Lower leg skin (tissue), 3 donors: ENCODE data around the gene GPATCH4.

ENCODE experiments used
- CTCF ChIP-seq, 3 donors: fragments of 450-650 bp; IDR thresholded peaks; one replicate each; pipeline ENCODE4 v1.5.1; 2016; ENCODE audit warnings: antibody characterized with exemption in 3 of 3, mild to moderate bottlenecking in 3 of 3, moderate library complexity in 2 of 3
- POLR2A ChIP-seq, 2 donors: fragments of 450-650 bp; IDR thresholded peaks; one replicate each; pipeline ENCODE4 v1.6.1; 2016 to 2017; ENCODE audit warnings: antibody characterized with exemption in 2 of 2, mild to moderate bottlenecking in 1 of 2, moderate library complexity in 1 of 2

GRCh38 chr1:156612666-156613065 is 11.4 kb upstream of the GPATCH4 start:
- TF ChIP-seq CTCF (IDR thresholded peaks at IDR 0.05), result no peak
- no peak for TF ChIP-seq POLR2A (IDR thresholded peaks at IDR 0.05)
